Mucosa of rectum (tissue), 2 donors: ENCODE data around the gene PRSS22.

ENCODE experiments used
- H3K27ac ChIP-seq, 2 donors: one replicate each; pipeline ENCODE4 v1.7.0; 2013; ENCODE audit warnings: inconsistent platforms in 2 of 2, low read depth in 2 of 2, low read length in 2 of 2
- H3K27me3 ChIP-seq, 2 donors: one replicate each; pipeline ENCODE4 v1.7.0; 2013; ENCODE audit warnings: low read length in 2 of 2; ENCODE audit not compliant: control insufficient read depth in 2 of 2, insufficient read depth in 2 of 2
- H3K36me3 ChIP-seq, 2 donors: one replicate each; pipeline ENCODE4 v1.7.0; 2013; ENCODE audit warnings: low read length in 2 of 2; ENCODE audit not compliant: control insufficient read depth in 2 of 2, insufficient read depth in 2 of 2
- H3K4me1 ChIP-seq, 2 donors: one replicate each; pipeline ENCODE4 v1.7.0; 2013; ENCODE audit warnings: low read length in 2 of 2, mild to moderate bottlenecking in 1 of 2; ENCODE audit not compliant: control insufficient read depth in 2 of 2, insufficient read depth in 2 of 2
- H3K4me3 ChIP-seq, 2 donors: one replicate each; pipeline ENCODE4 v1.7.0; 2013; ENCODE audit warnings: low read length in 2 of 2
- H3K9ac ChIP-seq, 2 donors: one replicate each; pipeline ENCODE4 v1.7.0; 2013; ENCODE audit warnings: low read length in 2 of 2, low read depth in 1 of 2, mild to moderate bottlenecking in 1 of 2
- H3K9me3 ChIP-seq, 2 donors: one replicate each; pipeline ENCODE4 v1.7.0; 2013; ENCODE audit warnings: low read length in 2 of 2; ENCODE audit not compliant: control insufficient read depth in 2 of 2
- donor health status: healthy.
- donor health status: Normal muscosa, but diverticular disease.

The PRSS22 gene

GRCh38 chr16:2899564-2900072 lies 41.6 kb upstream of the PRSS22 start:
- Histone ChIP-seq H3K4me3 (no peak overlapping the region), H3K36me3 (peaks cover 0 to 7% of the 10 kb centered on the region in 2 donors), H3K27me3 (no peaks in the 10 kb centered on the region), H3K4me1 (peaks cover 4 to 5% of the 10 kb centered on the region in 2 donors), H3K27ac (no peak overlapping the region), H3K9ac (no peak overlapping the region), H3K9me3 (no peaks in the 10 kb centered on the region)

DNA sequence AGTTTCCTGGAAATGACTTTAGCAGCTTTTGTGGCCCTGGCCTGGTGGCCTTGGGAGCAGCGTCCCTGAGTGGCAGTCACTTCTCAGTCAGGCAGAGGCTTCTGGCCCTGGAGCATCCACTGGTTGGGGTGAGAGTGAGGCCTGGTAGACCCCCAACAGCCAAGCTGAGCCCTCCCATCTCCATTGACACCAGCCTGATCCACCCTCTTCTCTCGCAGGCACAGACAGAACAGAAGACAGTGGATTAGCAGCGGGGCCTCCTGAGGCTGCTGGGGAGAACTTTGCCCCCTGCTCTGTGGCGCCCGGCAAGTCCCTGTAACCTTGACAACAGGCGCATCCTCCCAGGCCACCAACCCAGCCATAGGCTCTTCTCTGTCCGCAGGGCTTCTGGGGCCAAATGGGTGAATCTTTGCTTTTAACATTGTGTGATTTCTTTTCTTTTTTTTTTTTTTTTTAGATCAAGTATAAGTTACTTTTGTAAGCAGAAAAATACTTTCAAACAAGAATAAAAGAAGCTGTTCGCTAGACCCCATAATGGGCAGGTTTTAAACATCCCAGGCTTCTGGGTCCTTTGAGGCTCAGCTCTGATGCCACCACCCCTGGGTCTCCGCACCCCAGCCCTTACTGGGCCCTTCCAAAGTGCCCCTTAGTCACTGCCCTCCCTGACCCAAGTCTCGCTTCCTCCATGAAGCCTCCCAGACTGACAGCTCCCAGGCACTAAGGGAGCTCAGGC lies 41.0 kb upstream of the PRSS22 start:
- Histone ChIP-seq H3K9ac (no peak overlapping the region), H3K4me1 (peaks cover 4% of the 10 kb centered on the region in 2 donors), H3K9me3 (no peaks in the 10 kb centered on the region), H3K27me3 (no peaks in the 10 kb centered on the region), H3K27ac (no peak overlapping the region), H3K4me3 (no peak overlapping the region), H3K36me3 (peaks cover 0 to 7% of the 10 kb centered on the region in 2 donors)

- Histone ChIP-seq H3K9ac (no peak overlapping the region), H3K36me3 (peaks cover 0 to 7% of the 10 kb centered on the region in 2 donors), H3K27me3 (no peaks in the 10 kb centered on the region), H3K9me3 (no peaks in the 10 kb centered on the region), H3K4me1 (no peaks in the 10 kb centered on the region), H3K4me3 (no peak overlapping the region), H3K27ac (no peak overlapping the region)
Measured at GRCh38 chr16:2897110-2897509, 39.1 kb upstream of the PRSS22 start.

- Histone ChIP-seq H3K27me3 (no peaks in the 10 kb centered on the region), H3K36me3 (peaks cover 0 to 7% of the 10 kb centered on the region in 2 donors), H3K4me1 (no peaks in the 10 kb centered on the region), H3K4me3 (no peak overlapping the region), H3K9ac (no peak overlapping the region), H3K27ac (no peak overlapping the region), H3K9me3 (no peaks in the 10 kb centered on the region)
Measured at GRCh38 chr16:2896480-2897010, 38.6 kb upstream of the PRSS22 start.

DNA sequence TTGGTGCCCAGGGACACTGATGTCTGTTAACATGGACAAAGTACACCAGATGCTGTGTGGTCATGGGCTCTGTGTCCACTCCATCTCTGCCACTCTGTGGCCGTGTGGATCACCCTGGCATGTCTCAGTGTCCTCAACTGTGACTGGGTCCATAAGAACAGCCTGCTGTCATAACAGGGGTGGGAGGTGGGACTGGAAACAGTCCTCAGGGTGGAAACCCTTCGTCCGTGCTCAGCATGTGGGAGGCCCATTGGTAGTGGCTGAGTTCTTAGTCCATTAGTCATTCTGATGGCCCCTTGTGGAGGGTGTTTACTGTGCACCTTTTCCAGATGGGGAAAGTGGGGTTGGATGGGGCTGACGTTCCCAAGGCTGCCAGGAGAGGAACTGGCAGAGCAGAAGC lies 37.8 kb upstream of the PRSS22 start:
- H3K9me3 ChIP-seq: no peaks in the 10 kb centered on the region
- no peak overlapping the region for H3K27ac ChIP-seq
- no peak overlapping the region for H3K4me3 ChIP-seq
- no peak overlapping the region for H3K9ac ChIP-seq
- no peaks in the 10 kb centered on the region for H3K27me3 ChIP-seq
- H3K36me3 ChIP-seq: peaks cover 0 to 7% of the 10 kb centered on the region in 2 donors
- H3K4me1 ChIP-seq: no peaks in the 10 kb centered on the region

DNA sequence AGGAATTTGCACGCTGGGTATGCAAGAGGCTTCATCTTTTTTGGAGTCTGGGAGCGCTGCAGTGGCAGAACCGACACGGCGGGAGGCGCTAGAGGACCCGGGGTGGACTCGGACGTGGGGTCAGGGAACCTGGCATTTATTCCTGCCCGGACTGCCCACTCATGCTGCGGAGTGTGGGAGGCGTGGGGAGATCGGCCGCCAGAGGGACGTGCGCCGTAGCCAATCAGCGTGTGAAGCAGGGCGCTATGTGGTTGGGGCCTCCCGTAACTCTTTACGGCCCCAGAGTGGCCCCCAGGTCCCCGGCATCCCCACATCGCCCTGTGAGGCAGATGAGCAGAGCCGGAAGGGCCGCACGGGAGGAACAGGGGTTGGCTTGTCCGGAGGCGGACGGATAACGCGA lies 36.3 kb upstream of the PRSS22 start:
- H3K9ac ChIP-seq: no peak overlapping the region
- H3K27me3 ChIP-seq: no peaks in the 10 kb centered on the region
- no peak overlapping the region for H3K27ac ChIP-seq
- peaks cover 0 to 7% of the 10 kb centered on the region in 2 donors for H3K36me3 ChIP-seq
- H3K4me3 ChIP-seq: no peak overlapping the region
- H3K4me1 ChIP-seq: no peaks in the 10 kb centered on the region
- no peaks in the 10 kb centered on the region for H3K9me3 ChIP-seq

GRCh38 chr16:2884041-2884451 lies 26.1 kb upstream of the PRSS22 start:
- peak overlapping the region in 1 of 2 donors; percentile 96 for H3K27ac ChIP-seq
- H3K36me3 ChIP-seq: no peaks in the 10 kb centered on the region
- H3K9ac ChIP-seq: peak overlapping the region; percentile 86 to 93
- H3K27me3 ChIP-seq: no peaks in the 10 kb centered on the region
- no peaks in the 10 kb centered on the region for H3K9me3 ChIP-seq
- H3K4me1 ChIP-seq: peaks cover 6 to 12% of the 10 kb centered on the region in 2 donors
- H3K4me3 ChIP-seq: peak overlapping the region; percentile 90 to 94

- peak overlapping the region; percentile 86 to 93 for H3K9ac ChIP-seq
- H3K27ac ChIP-seq: peak overlapping the region; percentile 96 to 97
Measured at GRCh38 chr16:2883458-2883908, 25.5 kb upstream of the PRSS22 start.

GRCh38 chr16:2882650-2883457 lies 24.9 kb upstream of the PRSS22 start, which contains the start of gene FLYWCH2:
Gene FLYWCH2, plus strand, starts transcription at chr16:2883215. Its CDS starts 13,235 bp downstream, at chr16:2896450.
- peak within 1 kb of the TSS; percentile 86 to 93 for H3K9ac ChIP-seq
- no peaks in the 10 kb centered on the region for H3K27me3 ChIP-seq
- H3K36me3 ChIP-seq: no peaks in the 10 kb centered on the region
- H3K4me1 ChIP-seq: peaks cover 6 to 12% of the 10 kb centered on the region in 2 donors
- peak within 1 kb of the TSS; percentile 90 to 94 for H3K4me3 ChIP-seq
- H3K27ac ChIP-seq: peak within 1 kb of the TSS; percentile 96 to 97
- no peaks in the 10 kb centered on the region for H3K9me3 ChIP-seq

More at GRCh38 chr16:2883458-2883908, 25.5 kb upstream of the PRSS22 start:
- H3K4me1 ChIP-seq: peaks cover 6 to 12% of the 10 kb centered on the region in 2 donors
- H3K27me3 ChIP-seq: no peaks in the 10 kb centered on the region
- no peaks in the 10 kb centered on the region for H3K9me3 ChIP-seq
- H3K36me3 ChIP-seq: no peaks in the 10 kb centered on the region
- H3K4me3 ChIP-seq: peak overlapping the region; percentile 90 to 94
